ENCODE measurements around the gene ANK3.

DNA sequence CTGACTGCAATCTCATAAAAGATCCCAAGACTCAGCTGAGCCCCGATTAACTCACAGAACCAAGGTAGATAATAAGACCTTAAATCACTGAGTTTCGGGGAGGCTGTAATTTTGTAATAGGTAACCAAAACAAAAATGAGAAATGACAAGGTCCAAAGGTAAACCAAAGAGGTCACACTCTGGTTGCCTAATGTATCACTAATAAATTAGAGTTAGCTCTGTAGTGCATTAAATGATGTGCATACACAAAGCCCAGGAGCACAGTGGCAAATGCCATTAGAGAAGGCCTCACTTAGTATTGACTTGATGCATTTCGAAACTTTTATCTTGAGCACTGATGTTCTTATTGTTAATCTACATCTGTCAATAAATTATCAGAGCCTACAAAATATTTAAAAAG is 245.6 kb downstream of the ANK3 start:
- TF ChIP-seq CTCF (IDR thresholded peaks at IDR 0.05) (no peak), POLR2A (IDR thresholded peaks at IDR 0.05) (no peak)
